Bone marrow (tissue), 2 donors: ENCODE data around the gene KLHL5.
"Not testable (repeated sequence)": the region's sequence is repeated elsewhere in the genome, so short reads cannot be mapped to it uniquely, and the experiment has no call there.

Experiments
- DNase-seq, 2 donors: peaks; one replicate each; lab custom pipeline; 2025; lab: John Stamatoyannopoulos, UW

The KLHL5 gene, protein sequence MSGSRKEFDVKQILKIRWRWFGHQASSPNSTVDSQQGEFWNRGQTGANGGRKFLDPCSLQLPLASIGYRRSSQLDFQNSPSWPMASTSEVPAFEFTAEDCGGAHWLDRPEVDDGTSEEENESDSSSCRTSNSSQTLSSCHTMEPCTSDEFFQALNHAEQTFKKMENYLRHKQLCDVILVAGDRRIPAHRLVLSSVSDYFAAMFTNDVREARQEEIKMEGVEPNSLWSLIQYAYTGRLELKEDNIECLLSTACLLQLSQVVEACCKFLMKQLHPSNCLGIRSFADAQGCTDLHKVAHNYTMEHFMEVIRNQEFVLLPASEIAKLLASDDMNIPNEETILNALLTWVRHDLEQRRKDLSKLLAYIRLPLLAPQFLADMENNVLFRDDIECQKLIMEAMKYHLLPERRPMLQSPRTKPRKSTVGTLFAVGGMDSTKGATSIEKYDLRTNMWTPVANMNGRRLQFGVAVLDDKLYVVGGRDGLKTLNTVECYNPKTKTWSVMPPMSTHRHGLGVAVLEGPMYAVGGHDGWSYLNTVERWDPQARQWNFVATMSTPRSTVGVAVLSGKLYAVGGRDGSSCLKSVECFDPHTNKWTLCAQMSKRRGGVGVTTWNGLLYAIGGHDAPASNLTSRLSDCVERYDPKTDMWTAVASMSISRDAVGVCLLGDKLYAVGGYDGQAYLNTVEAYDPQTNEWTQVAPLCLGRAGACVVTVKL

DNA sequence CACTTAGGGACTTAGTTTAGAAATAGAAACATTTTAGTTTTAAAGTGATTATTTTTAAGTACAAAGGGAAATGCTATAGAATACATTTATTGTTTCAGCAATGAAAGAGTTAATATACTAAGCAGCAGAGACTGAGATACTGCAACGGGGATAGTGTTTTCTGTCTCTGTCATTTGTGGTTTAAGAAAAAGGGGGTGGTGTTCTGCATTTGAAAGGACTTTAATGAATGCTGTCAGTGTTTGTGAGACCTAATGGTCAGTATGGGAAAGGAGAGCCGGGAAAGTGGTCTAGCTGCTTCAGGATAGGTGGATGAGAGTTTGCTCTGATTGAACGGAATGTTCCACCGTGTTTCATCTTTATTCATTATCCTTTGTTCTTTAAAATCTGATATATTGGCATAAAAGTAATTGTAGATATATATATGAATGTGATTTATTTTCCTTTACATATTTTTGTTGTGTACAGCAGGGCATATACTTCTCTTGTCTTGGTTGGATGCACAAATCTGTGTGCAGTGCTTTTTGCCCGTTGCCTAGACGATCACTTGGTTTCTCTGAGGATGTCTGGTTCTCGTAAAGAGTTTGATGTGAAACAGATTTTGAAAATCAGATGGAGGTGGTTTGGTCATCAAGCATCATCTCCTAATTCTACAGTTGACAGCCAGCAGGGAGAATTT is at the start of gene KLHL5:
Gene KLHL5, plus strand, starts transcription at position 139 of the 676 bp plus-strand sequence. Its CDS starts 421 bp downstream, at position 560.
- DNase-seq: no peak

DNA sequence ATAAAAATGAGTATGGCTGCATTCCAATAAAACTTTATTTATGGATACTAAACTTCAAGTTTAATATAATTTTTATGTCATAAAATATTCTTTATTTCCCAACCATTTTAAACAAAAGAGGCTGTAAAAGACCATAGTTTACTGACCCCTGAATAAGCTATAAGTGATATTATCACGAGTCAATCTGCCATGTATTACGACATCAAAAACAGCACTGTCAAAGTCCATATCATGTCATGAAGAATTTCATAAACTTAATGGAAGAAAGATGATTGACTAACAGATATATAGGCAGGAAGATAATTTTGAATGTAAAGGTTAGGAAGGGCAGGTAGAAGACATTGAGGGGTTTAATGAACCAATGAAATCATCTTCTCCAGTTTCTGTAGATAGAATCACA is 48.0 kb upstream of the KLHL5 start:
- no peak for DNase-seq

DNA sequence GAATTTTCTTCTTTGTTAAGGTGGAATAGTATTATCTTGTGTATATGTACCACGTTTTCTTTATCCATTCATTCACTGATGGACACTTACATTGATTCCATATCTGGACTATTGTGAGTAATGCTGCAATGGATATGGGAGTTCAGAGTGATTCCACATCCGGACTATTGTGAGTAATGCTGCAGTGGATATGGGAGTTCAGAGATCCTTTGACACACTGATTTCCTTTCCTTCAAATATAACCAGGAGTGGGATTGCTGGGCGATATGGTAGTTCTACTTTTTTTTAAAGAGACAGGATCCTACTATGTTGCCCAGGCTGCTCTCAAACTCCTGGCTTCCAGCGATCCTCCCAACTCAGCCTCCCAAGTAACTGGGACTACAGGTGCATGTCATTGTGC is 41.9 kb upstream of the KLHL5 start:
- no peak for DNase-seq

DNA sequence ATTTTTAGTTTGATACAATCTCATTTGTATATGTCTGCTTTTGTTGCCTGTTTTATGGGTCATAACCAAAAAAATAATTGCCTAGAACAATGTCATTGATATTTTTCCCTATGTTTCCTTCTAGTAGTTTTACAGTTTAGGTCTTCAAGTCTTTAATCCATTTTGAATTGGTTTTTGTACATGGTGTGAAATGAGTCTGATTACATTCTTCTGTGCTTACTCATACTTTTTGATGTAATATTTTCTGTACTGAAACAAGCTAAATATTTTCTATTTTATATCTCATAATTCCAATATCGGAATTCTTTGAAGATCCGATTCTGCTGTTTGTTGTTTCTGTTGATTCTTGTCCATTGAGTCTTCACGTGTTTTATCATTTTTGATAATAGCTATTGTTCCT is 40.4 kb upstream of the KLHL5 start:
- DNase-seq: no peak

DNA sequence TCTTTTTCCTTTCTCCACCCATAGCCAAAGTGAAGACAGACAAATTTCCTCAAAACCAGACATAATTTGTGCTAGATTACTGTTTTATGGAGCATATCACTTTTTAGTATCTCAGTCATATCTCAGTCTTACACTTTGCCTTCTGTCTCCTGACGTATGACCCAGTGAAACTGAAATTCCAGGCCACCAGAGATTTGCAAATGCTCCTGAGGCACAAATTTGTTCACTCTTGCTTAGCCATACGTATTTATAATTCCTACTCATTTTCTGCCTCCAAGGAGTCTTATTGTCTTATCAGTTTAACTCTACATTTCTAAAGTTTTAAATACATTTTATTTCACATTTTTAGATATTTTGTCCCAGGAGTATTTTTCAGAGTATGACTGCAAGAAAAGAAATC is 39.8 kb upstream of the KLHL5 start:
- DNase-seq: no peak

DNA sequence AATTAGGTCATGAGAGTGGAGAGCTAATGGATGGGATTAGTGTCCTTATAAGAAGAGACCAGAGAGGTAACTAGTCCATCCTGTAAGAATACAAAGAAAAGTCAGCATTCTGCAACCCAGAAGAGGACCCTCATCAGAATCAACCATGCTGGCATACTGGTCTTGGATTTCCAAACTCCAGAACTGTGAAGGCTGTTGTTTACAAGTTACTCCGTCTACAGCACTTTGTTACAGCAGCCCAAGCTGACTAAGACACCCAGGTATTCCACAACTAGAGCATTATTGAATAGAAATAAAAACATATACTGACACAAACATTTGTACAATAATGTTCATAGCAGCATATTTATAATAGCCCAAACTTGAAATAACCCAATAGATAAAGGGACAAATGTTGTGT is 39.0 kb upstream of the KLHL5 start:
- DNase-seq: no peak

DNA sequence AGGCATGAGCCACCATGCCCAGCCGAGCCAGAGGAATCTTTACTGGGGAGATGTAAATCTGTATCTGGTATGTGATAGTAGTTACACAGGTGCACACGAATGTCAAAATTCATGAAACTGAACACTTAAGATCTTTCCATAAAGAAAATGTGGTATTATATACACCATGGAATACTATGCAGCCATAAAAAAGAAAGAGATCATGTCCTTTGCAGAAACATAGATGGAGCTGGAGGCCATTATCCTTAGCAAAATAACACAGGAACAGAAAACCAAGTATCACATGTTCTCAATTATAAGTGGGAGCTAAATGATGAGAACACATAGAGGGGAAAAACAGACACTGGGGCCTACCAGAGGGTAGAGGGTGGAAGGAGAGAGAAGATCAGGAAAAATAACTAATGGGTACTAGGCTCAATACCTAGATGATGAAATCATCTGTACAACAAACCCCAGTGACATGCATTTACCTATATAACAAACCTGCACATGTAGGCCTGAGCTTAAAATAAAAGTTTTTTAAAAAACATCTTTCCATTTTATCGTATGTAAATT is 37.6 kb upstream of the KLHL5 start:
- DNase-seq: no peak

DNA sequence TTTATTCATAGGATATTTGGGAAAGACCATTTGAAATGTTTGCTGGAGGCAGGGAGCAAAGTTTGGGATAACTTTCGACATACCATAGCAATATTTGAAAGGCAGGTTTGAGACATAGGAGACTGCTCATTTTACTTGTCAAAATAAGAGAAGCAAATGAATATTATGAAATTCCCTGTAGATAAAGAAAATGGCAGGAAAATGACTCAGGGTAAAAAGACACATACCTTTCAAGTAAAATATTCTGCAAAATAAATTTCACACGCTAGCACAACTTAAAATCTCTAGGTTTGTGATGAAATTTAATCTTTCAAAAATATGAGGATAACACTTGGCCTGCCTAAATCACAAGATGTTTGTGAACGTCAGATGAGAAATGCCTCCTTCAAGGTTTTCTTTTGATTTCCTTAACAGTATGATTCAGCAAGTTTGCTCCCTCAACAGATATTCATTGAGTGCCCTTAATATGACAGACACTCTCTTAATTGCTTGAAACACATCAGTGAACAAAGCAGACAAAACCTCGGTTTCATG is 36.4 kb upstream of the KLHL5 start:
- DNase-seq: peak in 1 of 2 donors; percentile 26

DNA sequence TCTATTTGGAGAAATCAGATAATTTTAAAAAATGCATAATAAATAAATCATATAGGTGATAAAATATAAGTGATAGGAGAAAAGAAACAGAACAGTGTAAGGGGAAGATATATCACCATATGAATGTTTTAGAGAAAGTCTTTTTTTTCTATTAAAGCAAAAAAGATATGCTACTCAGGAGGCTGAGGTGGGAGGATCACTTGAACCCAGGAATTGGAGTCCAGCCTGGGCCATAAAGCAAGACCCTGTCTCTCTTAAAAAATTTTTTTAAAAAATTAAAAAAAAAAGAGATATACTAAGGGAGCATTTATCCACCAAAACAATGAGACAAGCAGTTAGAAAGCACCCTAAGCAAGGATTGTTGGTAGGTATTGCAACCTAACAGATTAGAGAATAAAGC is 35.9 kb upstream of the KLHL5 start:
- DNase-seq: no peak

DNA sequence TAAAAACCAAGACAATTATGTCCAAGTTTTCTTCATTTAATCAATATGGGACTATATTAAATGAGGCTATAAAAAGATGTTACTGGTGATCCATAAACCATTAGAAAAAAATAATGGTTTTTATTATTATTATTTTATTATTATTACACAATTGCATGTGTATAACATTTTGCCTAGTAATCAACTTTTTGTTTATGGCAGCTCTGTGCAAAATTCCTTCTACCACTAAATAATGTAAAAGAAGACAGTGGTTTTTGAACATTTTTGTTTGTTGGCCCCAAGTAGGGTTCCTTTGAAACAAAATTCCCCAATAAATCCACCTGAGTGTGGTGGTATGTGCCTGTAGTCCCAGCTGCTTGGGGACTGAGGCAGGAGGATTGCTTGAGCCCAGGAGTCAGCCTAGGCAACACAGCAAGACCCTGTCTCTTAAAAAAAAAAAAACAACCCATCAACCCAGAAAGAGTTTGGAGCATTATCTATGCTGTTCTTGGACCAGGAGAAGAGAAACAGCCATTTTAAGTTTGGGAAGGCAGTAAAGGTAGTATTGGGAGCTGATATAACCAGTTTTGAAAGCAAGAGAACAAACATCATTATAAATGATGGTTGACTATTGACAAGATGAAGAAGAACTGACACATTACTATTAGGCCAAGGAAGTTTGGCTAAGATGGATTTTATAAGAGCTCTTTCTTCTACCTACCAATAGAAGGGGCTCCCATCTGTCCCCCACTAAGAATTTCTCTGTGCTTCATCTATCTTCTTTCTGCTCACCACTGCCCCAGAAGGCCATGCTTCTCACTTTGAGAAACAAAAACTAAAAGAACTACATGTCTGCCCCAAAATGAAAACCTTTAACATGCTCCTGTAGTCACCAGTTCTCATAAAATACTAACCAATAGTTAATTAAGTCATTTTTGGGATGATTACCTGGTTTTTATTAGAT is 32.0 kb upstream of the KLHL5 start:
- DNase-seq: no peak

DNA sequence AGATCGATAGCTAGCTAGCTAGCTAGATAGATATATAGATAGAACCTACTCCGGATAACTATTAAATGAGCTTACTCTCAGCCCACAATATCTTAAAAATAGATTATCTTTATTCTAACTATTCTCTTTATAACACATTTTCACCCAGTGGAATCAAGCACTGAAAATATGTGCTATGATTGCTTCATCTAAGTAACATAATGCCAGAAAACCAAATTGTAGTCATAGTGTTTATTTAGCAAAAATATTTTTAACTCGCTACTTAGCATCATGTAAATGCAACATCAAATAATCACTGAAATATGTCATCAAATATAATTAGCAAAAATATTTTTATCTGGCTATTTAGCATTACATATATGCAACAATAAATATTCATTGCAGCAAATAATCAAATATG is 31.3 kb upstream of the KLHL5 start:
- DNase-seq: no peak

DNA sequence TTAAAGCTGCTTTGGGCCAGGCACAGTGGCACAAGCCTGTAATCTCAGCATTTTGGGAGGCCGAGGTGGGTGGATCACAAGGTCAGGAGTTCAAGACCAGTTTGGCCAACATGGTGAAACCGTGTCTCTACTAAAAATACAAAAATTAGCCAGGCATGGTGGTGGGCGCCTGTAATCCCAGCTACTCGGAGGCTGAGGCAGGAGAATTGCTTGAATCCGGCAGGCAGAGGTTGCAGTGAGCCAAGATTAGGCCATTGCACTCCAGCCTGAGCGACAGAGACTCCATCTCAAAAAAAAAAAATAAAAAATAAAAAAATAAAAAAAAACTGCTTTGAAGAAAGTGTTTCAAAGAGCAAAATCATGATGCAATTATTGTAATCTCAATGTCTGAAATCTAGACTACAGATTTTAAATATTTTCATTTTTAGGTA is 30.4 kb upstream of the KLHL5 start:
- DNase-seq: not testable (repeated sequence)

DNA sequence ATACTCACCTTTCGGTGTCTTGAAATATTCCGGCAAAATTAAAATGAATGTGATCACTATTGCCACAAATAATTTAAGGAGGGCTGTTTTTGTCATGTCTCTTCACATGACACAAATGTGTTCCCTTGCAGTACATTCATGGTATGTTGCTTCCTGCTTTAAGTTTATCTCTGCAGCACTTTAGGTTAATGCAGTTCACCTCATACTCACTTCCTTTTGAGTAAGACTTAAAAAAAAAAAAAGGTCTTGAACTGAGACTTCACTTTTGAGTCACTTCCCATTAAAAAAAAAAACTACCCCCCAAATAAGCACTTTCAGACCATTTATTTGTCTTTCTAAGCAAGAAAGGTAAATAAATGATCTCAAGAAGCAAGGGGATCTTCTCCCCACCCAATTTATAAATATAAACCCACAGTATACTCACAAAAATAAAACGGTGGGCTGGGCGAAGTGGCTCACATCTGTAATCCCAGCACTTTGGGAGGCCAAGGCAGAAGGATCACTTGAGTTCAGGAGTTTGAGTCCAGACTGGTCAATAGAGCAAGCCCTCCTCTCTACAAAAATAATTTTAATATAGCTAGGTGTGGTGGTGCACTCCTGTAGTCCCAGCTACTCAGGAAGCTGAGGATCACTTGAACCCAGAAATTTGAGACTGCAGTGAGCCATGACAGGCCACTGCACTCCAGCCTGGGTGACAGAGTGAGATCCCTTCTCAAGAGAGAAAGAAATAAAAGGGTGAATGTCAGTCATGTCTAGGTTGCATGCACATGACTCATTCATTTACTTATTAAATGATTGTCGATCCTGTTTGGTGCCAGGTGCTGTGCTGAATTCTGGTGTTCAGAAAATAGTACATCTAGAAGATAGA is 29.6 kb upstream of the KLHL5 start, which contains the start of gene TMEM156:
Gene TMEM156, minus strand, starts transcription at position 192 of the 868 bp plus-strand sequence. Its CDS starts 96 bp downstream, at position 96.
- DNase-seq: peak in 1 of 2 donors; percentile 77

DNA sequence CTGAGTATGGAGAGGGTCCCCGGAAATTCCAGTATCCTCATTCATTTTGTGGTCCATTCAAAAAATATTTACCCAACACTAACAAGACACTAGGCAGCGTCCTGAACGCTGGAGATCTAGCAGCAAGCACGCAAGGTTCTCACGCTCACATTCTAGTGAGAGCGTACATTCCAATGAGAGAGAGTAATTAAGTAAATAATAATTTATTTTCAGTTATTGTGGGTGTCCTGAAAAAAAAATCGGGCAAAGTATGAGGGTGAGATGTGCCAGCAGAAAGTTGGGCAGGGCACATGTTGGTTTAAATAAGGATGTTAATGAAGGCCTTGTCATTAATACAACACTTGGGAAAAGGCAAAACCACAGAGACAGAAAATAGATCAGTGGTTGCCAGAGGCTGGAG is 25.9 kb upstream of the KLHL5 start:
- DNase-seq: no peak

DNA sequence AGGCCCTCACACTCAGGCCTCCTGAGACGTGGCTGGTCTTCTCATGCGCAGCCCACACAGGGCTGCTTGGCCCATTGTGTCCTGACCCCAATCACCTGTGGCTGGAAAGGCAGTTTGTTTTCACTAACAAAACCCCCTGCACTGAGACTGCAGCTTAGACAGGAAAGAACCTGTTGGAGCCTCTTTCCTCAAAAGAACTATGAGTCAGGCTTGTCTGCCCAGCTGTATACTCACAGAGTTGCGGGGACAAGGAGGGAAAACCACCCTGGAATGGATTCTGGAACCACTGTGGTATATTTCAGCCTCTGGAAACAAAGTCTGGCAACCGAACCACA is 24.6 kb upstream of the KLHL5 start:
- DNase-seq: no peak

DNA sequence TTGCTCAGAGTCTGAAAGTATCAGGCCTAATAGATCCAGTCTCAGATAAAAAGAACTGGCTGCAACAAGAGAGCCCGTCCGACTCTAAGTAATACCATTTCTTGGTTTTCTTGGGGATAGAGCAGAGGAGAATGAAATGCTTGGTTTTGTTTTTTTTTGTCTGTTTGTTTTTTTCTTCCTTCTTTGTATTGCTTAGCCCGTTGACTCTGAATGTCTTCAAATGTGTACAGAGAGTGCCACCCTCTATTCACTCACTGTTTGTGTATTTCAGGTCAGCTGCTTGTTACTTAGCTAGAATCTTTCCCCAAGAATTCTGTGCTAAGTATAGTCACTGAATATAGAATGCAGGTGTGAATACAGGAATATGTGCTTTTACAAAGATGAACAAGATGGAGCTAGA is 24.1 kb upstream of the KLHL5 start:
- DNase-seq: no peak

DNA sequence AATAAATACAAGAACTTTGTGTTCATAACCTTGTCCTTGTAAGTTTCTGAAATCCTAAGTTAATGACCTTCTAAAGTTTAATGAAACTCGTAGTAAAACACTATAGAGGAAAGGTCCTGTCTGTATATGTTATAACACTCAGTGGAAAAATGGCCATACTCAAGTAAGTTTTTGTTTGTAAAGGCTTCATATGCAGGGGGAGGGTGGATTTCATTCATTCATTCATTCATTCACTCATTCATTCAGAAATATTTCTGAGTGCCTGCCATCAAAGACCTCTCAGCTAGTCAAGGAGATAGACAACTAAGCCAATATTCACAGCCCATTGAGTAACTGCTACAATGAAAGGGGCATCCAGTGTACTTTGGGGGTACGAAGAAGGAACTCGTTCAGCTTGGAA is 22.9 kb upstream of the KLHL5 start:
- no peak for DNase-seq

DNA sequence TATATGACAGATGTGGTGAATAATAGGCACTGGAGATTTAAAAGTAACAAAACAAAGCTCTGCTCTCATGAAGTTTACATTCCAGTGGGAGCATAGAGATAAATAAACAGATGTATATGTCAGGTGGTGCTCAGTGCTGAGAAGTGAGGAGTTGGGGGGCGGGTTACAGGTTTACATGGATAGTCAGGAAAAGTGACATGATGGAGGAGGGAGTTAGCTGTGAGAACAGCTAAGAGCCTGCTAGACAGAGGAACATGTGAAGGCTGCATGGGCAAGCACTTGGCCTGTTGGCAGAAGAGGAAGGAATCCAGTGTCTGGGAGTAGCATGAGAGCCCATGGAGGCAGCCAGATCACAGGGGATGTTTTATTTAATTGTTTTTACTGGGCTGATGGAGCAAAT is 19.7 kb upstream of the KLHL5 start:
- no peak for DNase-seq

DNA sequence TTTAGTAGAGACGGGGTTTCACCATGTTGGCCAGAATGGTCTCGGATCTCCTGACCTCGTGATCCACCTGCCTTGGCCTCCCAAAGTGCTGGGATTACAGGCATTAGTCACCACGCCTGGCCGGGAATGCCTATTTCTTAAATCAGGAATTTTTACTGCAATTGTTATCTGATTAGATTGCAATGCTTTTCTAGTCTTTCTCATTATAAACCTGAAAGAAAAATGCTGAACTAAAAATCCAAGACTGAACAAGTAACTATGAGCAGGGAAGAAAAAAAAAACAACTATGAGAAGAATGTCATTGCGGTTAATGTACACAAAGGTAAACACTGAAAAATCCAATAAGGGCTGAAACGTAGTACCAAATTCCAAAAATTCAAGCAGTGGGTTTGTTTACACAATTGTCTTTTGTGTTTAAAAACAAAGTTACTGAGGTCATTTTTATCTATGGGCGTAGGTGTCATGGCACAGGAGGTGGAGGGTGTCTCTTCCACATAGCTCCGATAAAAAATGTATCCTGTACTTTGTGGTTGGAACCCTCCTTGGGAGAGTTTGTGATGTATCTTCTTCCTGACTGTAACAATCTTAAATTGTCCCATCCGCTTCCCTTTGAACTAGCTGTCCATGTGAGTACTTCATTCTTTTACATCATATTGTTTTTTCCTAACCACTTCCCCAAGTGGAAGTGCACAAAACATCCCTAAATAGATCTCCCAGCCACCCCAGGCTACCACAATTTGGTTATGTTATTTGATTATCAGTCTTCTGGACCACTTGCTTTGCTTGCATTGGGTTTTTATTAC is 18.8 kb upstream of the KLHL5 start:
- DNase-seq: no peak
